K562 (cell line): ENCODE data around the gene ALOXE3. TPM values are rescaled to one million over a fixed set of nuclear protein-coding genes. Genes with fewer than 3 reads are reported as not detected.

ENCODE experiments used
- BRD4 ChIP-seq: fragments of 200-600 bp; sonication (generic); IDR thresholded peaks from 2 replicates; pipeline ENCODE4 v1.6.1; 2017; ENCODE audit warnings: inconsistent platforms
- CTBP1 ChIP-seq: fragments of 450-650 bp; IDR thresholded peaks from 2 replicates; pipeline ENCODE4 v1.6.1; 2016; ENCODE audit warnings: borderline replicate concordance
- DACH1 ChIP-seq: fragments of 450-650 bp; IDR thresholded peaks from 2 replicates; pipeline ENCODE4 v1.6.1; 2018; ENCODE audit not compliant: partially characterized antibody
- HMG20B ChIP-seq: fragments of 250-450 bp; sonication (Bioruptor Pico); IDR thresholded peaks from 2 replicates; pipeline ENCODE4 v1.5.0; 2021; ENCODE audit warnings: mild to moderate bottlenecking
- HNRNPH1 ChIP-seq: fragments of 200-400 bp; formaldehyde crosslinking; optimal IDR thresholded peaks from 2 replicates; pipeline ENCODE3; 2017; ENCODE audit warnings: low read depth, mild to moderate bottlenecking, low read length, moderate library complexity
- MAFK ChIP-seq: IDR thresholded peaks from 2 replicates; pipeline ENCODE4 v1.6.1; 2011; ENCODE audit warnings: low read length, improper control_type of control experiment
- MCM5 ChIP-seq: fragments of 450-650 bp; IDR thresholded peaks from 2 replicates; pipeline ENCODE4 v1.6.1; 2016; ENCODE audit warnings: low read depth
- MTA3 ChIP-seq: fragments of 450-650 bp; formaldehyde crosslinking; IDR thresholded peaks from 2 replicates; pipeline ENCODE4 v1.6.1; 2017; ENCODE audit warnings: mild to moderate bottlenecking, borderline replicate concordance
- NR1H2 ChIP-seq: sonication (generic); formaldehyde crosslinking; IDR thresholded peaks from 2 replicates; pipeline ENCODE4 v1.4.0; 2020; ENCODE audit warnings: mild to moderate bottlenecking, missing genetic modification reagents
- POLR2G ChIP-seq: fragments of 200-400 bp; formaldehyde crosslinking; IDR thresholded peaks from 2 replicates; pipeline ENCODE4 v1.6.1; 2017; ENCODE audit warnings: low read depth, mild to moderate bottlenecking, antibody characterized with exemption, low read length, moderate library complexity
- SMARCB1 ChIP-seq: IDR thresholded peaks from 2 replicates; pipeline ENCODE4 v1.6.1; 2011; ENCODE audit warnings: improper control_type of control experiment, low read depth; ENCODE audit not compliant: insufficient read length
- SRF ChIP-seq, 2 experiments: fragments of 250-450, 450-650 bp in 1 of 2; sonication (Bioruptor Pico) in 1 of 2; sonication (generic) in 1 of 2; formaldehyde crosslinking; IDR thresholded peaks; 2 replicates each; pipeline versions ENCODE4 v1.5.0 to v1.5.1; 2020 to 2022; ENCODE audit warnings: mild to moderate bottlenecking in 1 of 2, missing genetic modification reagents in 1 of 2
- TEAD2 ChIP-seq: fragments of 450-650 bp; IDR thresholded peaks from 2 replicates; pipeline ENCODE4 v1.6.1; 2016; ENCODE audit warnings: missing genetic modification characterization, control low read depth, missing compliant biosample characterization
- ZNF764 ChIP-seq: fragments of 250-450 bp; sonication (Bioruptor Pico); IDR thresholded peaks from 2 replicates; pipeline ENCODE4 v1.4.0; 2020; ENCODE audit warnings: low read depth, mild to moderate bottlenecking, moderate library complexity
- polyA plus RNA-seq, 8 experiments: library from polyadenylated mRNA; depleted of rRNA in 4 of 8; stranded (reverse) in 5 of 8; unstranded in 3 of 8; fragments of >200 nt; fragmentation: Nextera tagmentation in 2 of 8; fragmentation: Illumina TruSeq in 1 of 8; extraction: Ambion mirVana in 2 of 8; extraction: Trizol in 1 of 8; gene quantifications; 2 replicates each; pipeline versions ENCODE4 v1.2.1 to v1.2.3, GENCODE V29; 2011 to 2014; ENCODE audit warnings: inconsistent platforms in 1 of 8, missing spikeins in 1 of 8
- total RNA-seq, 7 experiments: library from RNA; depleted of rRNA in 6 of 7; stranded (reverse); fragments of >200 nt in 6 of 7; fragmentation: Illumina TruSeq in 2 of 7; extraction: Trizol in 2 of 7; gene quantifications; 2 replicates each; pipeline versions ENCODE4 v1.2.1 to v1.2.3, GENCODE V29; 2011 to 2021; ENCODE audit warnings: low replicate concordance in 1 of 7
- TF ChIP-seq, protein P1 (sequence below): fragments of 450-650 bp; IDR thresholded peaks from 2 replicates; pipeline ENCODE4 v1.6.1; 2016; ENCODE audit warnings: mild to moderate bottlenecking
- TF ChIP-seq, protein P2 (sequence below): sonication (generic); formaldehyde crosslinking; IDR thresholded peaks from 2 replicates; pipeline ENCODE4 v1.8.0; 2022; ENCODE audit warnings: mild to moderate bottlenecking, low read depth, missing genetic modification reagents
- TF ChIP-seq, protein P3 (sequence below): fragments of 250-450 bp; sonication (Bioruptor Pico); IDR thresholded peaks from 2 replicates; pipeline ENCODE4 v1.4.0; 2020; ENCODE audit warnings: mild to moderate bottlenecking, moderate library complexity

The ALOXE3 gene
- total and polyA plus RNA-seq, 9 of the 15 experiments (the other 6 are each of a cell fraction or from before 2014, with no cell fraction given) = 0.04 TPM; not detected in 8

DNA sequence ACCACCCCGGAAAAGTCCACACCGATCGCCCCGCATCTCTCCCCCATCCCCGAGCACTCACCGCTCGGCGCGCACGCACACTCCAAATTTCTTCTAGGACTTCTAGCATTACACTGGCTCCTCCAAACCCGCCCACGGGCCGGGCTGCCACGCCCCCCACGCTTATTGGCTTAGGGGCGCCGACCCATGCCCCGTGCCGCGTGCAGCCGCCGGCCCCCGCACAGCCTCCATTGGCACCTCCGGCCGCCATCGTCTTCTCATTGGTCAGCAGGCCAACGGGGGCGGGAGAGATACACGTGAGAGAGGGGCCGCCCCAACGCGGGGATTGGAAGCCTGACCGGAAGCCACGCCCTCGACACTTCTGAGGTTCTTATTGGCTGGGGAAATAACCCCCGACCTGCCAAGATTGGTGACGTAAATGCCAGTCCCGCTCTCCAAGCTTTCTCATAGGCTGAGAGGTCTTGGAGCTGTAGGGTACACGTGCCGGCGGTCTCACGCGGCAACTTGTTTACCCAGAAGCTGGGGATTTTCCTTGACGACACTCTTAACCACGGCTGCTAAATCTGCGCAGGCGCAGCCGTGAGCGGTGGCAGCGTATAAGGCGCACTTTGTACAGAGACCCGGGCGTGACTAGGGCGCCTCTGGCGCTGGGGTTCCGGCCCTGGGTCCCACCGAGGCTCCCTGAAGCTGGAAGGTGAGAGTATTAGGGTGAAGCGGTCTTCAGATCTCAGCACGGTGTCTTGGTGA is 38.1 kb upstream of the ALOXE3 start (continued):
- TF ChIP-seq, protein P1, sequence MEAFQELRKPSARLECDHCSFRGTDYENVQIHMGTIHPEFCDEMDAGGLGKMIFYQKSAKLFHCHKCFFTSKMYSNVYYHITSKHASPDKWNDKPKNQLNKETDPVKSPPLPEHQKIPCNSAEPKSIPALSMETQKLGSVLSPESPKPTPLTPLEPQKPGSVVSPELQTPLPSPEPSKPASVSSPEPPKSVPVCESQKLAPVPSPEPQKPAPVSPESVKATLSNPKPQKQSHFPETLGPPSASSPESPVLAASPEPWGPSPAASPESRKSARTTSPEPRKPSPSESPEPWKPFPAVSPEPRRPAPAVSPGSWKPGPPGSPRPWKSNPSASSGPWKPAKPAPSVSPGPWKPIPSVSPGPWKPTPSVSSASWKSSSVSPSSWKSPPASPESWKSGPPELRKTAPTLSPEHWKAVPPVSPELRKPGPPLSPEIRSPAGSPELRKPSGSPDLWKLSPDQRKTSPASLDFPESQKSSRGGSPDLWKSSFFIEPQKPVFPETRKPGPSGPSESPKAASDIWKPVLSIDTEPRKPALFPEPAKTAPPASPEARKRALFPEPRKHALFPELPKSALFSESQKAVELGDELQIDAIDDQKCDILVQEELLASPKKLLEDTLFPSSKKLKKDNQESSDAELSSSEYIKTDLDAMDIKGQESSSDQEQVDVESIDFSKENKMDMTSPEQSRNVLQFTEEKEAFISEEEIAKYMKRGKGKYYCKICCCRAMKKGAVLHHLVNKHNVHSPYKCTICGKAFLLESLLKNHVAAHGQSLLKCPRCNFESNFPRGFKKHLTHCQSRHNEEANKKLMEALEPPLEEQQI = no peak
- TF ChIP-seq, protein P2, sequence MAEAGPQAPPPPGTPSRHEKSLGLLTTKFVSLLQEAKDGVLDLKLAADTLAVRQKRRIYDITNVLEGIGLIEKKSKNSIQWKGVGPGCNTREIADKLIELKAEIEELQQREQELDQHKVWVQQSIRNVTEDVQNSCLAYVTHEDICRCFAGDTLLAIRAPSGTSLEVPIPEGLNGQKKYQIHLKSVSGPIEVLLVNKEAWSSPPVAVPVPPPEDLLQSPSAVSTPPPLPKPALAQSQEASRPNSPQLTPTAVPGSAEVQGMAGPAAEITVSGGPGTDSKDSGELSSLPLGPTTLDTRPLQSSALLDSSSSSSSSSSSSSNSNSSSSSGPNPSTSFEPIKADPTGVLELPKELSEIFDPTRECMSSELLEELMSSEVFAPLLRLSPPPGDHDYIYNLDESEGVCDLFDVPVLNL = no peak
- 0 out of 4 replicates have a peak, but pooled peaks of 1 of the 2 experiments have one; percentile 29 for TF ChIP-seq SRF (CRISPR knock-in tag; IDR thresholded peaks at IDR 0.05)
- TF ChIP-seq MAFK = no peak
- TF ChIP-seq NR1H2 (CRISPR knock-in tag) = no peak
- TF ChIP-seq POLR2G = peak; percentile 82
- no peak for TF ChIP-seq TEAD2 (tag)
- no peak for TF ChIP-seq SMARCB1
- TF ChIP-seq DACH1 = no peak
- TF ChIP-seq MCM5 = no peak
- no peak for TF ChIP-seq BRD4
- peak; percentile 61; the same call in 1 of the 2 replicates for TF ChIP-seq MTA3
- no peak for TF ChIP-seq HNRNPH1
- TF ChIP-seq, protein P3, sequence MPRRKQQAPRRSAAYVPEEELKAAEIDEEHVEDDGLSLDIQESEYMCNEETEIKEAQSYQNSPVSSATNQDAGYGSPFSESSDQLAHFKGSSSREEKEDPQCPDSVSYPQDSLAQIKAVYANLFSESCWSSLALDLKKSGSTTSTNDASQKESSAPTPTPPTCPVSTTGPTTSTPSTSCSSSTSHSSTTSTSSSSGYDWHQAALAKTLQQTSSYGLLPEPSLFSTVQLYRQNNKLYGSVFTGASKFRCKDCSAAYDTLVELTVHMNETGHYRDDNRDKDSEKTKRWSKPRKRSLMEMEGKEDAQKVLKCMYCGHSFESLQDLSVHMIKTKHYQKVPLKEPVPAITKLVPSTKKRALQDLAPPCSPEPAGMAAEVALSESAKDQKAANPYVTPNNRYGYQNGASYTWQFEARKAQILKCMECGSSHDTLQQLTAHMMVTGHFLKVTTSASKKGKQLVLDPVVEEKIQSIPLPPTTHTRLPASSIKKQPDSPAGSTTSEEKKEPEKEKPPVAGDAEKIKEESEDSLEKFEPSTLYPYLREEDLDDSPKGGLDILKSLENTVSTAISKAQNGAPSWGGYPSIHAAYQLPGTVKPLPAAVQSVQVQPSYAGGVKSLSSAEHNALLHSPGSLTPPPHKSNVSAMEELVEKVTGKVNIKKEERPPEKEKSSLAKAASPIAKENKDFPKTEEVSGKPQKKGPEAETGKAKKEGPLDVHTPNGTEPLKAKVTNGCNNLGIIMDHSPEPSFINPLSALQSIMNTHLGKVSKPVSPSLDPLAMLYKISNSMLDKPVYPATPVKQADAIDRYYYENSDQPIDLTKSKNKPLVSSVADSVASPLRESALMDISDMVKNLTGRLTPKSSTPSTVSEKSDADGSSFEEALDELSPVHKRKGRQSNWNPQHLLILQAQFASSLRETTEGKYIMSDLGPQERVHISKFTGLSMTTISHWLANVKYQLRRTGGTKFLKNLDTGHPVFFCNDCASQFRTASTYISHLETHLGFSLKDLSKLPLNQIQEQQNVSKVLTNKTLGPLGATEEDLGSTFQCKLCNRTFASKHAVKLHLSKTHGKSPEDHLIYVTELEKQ = no peak
- 0 out of 2 replicates have a peak, but pooled peaks have one; percentile 18 for TF ChIP-seq CTBP1
- no peak for TF ChIP-seq HMG20B (CRISPR knock-in tag)
- TF ChIP-seq ZNF764 (CRISPR knock-in tag) = no peak
